VCaP (cell line): ENCODE measurements around the gene GPR84.

Source experiments
- H3K27ac ChIP-seq: fragments of 450-650 bp; 2 replicates; pipeline ENCODE4 v1.5.1; 2017
- CTCF ChIP-seq: fragments of 450-650 bp; conservative IDR thresholded peaks from 2 replicates; pipeline ENCODE4 v1.5.1; 2017; ENCODE audit warnings: mild to moderate bottlenecking, moderate library complexity

The GPR84 gene

GRCh38 chr12:54351341-54351740 is 12.9 kb downstream of the GPR84 start:
- no peak overlapping the region for H3K27ac ChIP-seq
- no peak for TF ChIP-seq CTCF

DNA sequence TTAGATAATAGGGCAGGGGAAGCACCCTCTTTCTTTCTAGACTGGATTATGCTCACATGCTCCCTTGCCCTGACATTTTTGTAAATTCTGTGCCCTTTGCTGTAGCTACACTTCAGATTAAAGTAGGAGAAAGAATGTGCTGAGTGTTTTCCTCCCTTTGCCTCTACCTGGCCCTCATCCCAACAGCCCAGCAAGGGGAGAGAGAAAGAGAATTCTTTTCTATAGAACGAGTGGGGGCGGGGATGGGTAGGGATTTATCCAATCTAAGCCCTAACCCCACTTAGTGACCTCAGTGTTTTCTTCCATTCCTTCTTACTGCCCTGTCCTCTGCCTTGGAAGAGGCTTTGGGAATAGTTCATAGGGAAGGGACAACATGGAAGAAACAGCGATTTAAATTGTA is 13.5 kb downstream of the GPR84 start:
- TF ChIP-seq CTCF: no peak
- no peak overlapping the region for H3K27ac ChIP-seq

DNA sequence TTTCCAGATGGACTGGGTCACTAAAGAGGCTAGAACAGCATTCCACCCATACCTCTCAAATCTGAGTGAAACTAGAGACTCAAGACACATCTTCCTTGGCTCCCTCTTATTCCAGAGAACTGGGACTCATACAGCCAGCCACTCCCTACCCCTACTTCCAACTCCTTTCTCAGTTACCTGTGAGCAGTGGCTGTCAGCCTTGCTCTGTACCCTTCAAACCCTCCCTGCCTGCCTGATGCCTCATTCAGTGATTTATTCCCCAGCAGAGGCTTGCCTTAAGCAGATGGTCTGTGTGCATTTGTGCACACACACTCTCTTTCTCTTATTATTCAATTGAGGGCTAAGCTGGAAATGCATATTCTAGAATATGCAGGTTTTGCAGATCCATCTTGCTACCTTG is 14.6 kb downstream of the GPR84 start:
- no peak for TF ChIP-seq CTCF
- H3K27ac ChIP-seq: no peak overlapping the region

- no peak for TF ChIP-seq CTCF
- H3K27ac ChIP-seq: no peak overlapping the region
Observed at GRCh38 chr12:54349036-54349435, 15.2 kb downstream of the GPR84 start.

GRCh38 chr12:54341378-54342300 is 22.6 kb downstream of the GPR84 start:
- no peak overlapping the region for H3K27ac ChIP-seq

DNA sequence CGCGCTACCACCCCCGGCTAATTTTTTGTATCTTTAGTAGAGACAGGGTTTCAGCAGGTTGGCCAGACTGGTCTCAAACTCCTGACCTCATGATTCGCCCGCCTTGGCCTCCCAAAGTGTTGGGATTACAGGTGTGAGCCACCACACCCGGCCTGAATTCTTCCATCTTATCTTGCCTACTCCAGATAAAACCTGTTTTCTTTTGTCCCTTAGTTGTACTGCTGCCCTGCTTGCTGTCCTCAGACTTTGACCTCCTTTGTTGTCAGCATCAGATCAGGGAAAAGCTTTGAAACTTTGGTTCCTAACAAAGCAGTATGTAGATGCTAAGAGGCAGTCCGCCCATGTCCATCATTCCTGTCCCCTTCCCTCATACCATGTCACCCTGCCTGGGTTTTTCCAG is 23.4 kb downstream of the GPR84 start:
- H3K27ac ChIP-seq: no peak overlapping the region
- TF ChIP-seq CTCF: no peak

More at GRCh38 chr12:54341378-54342300, 22.6 kb downstream of the GPR84 start:
- TF ChIP-seq CTCF: no peak

DNA sequence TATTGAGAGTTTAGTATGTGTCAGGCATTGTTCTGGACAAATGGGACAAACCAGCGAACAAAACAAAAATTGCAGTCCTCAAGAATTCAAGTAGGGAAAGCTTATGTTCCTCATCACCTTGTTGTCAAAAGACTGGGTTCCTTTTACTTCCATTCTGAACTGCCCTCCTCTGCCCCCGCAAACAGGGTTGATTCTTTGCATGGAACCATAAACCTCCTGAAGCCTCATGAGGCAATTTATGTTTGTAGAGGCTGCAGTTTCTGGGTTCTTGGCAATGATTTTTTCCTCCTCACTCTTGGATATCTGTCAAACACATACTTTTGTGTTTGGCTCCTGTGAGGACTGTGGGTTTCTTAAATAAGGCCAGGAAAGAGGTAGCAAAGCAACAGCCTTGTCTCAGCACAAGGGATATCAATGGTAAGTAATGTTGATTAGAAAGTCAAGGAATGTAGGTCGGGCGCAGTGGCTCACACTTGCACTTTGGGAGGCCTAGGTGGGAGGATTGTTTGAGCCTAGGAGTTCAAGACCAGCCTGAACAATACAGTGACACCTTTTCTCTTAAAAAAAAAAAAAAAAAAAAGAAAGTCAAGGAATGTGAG is 25.5 kb downstream of the GPR84 start:
- no peak overlapping the region for H3K27ac ChIP-seq
- TF ChIP-seq CTCF: no peak
